Erythroblast (primary cell): ENCODE measurements around the gene DDIAS.

Experiments
- DNase-seq, 2 experiments: peaks; one replicate each; lab custom pipeline; 2025; lab: John Stamatoyannopoulos, UW
- GATA1 ChIP-seq: IDR thresholded peaks from 2 replicates; pipeline ENCODE4 v1.6.1; 2011; ENCODE audit warnings: low read depth, mild to moderate bottlenecking, control low read depth, low read length, moderate library complexity
- POLR2A ChIP-seq: IDR thresholded peaks from 2 replicates; pipeline ENCODE4 v1.6.1; 2011; ENCODE audit warnings: mild to moderate bottlenecking, low read length

DDIAS gene

DNA sequence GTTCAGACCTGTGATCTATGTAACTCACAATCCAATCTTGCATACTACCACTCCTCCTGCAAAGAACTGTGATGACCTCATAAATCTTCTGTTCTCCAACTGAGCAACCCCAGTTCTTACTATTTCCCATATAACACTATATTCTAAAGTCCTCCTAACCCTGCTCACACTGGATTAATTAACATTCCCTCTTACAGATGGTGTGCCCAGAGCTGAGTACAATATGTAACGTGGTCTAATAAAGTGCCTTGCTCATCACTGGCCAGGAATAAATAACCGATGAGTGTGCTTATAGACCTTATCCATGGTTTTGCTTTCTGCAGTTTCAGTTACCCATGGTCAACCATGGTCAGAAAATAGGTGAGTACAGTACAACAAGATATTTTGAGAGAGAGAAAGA lies 29.9 kb upstream of the DDIAS start:
- DNase-seq = no peak

DNA sequence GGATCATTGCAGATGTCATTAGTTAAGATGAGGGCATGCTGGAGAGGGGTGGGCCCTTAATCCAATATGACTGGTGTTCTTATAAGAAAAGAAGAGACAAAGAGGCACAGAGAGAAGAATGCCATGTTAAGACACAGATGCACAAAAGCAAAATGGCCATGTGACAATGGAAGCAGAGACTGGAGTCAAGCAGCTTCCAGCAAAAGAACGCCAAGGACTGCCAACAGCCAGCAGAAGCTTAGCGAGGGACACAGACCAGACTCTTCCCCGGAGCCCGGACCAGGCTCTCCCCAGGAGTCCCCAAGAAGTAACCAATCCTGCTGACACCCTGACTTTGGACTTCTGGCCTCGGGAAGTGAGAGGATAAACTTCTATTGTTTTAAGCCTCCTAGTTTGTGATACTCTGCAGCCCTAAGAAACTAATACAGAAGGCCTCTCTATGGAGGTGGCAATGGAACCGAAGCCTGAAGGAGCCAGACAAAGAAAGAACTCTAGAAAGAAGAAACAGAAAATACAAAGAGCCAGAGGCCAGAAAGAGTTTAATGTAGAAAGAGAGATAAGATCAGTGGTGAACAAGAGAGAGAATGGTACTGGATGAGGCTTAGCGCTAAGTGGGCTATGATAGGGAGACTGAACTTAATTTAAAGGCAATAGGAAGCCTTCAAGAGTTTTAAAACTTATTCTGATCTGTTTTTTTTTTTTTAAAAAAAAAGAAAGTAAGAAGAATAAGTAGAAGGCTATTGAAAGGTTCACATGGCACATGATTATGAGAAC lies 29.0 kb upstream of the DDIAS start:
- no peak for DNase-seq
- TF ChIP-seq POLR2A = no peak
- TF ChIP-seq GATA1 = no peak

More for the DNA sequence above, 29.9 kb upstream of the DDIAS start:
- TF ChIP-seq POLR2A (no peak), GATA1 (no peak)

DNA sequence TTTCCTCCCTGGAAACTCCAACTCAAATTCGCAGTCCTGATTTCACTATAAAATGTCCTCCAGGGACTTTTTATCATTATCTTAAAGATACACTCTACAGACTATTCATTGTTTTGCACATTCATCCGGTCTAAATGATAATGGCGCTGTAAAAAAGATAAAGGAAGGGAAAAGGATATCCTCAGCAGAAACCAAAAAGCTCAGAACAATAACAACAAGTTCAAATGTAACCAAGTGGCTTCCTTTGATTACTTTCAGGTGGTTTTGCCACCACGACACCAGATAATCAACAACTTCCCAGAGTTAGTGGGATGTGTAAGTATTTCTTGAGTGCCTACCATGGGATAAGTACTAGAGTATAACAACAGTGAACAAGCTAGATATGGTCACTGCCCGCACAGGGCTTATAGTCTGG lies 27.6 kb upstream of the DDIAS start:
- no peak for DNase-seq
- TF ChIP-seq GATA1 (no peak), POLR2A (no peak)

DNA sequence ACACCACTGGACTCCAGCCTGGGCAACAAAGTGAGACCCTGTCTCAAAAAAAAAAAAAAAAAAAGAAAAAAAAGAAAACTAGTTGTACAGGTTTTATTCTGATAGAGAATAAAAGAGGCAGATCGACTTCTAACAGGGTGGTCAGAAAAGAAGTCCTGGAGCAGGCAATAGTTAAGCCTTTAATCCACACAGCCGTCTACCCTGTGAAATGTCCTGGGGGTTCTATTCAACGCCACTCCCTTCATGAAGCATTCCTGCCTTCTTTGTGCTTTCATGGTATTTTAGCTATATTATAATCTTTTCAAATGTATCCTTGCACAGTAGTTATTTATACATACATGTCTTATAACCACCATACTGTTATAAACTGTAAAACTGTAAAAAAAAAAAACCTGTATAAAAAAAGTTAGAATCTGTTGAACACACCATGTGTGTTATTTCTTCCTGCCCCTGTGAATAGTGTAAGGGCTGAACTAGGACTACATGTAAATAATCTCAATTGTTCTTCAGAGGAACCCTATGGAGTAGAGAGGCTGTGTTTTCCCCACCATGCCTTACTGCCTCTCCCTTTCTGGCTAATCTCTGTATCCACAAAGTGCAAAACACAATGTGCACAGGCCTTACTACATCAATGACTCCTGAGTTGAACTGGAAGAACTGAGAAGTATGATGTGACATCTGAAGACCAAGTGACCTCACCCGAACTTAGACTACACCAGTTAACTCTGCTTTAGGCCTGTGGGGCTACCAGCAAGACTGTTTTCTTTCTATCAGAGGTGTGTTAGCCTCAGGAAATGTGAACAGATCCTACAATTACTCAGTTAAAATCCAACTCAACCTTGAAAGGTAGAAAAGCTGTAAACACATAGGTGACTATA lies 26.7 kb upstream of the DDIAS start:
- DNase-seq = no peak
- TF ChIP-seq GATA1 (no peak), POLR2A (no peak)

DNA sequence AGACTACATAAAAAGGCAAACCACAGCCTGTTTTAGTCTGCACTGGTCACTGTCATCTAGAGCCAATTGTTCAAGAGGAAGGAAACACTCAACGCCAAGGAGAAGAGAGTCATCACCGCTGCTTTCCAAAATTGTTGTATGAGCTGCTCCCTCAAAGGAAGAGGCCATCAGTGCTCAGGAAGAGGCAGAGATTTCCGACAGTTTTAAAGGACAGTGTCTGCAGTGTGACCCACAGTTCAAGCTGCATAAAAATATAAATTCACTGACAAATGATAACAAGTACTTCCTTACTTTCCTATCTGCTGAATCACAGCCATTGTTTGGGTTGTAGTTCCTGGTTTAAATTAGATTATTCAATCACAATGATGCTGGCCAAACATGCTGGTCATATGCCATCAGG lies 17.7 kb upstream of the DDIAS start:
- DNase-seq = no peak
- TF ChIP-seq POLR2A = no peak
- TF ChIP-seq GATA1 = no peak

DNA sequence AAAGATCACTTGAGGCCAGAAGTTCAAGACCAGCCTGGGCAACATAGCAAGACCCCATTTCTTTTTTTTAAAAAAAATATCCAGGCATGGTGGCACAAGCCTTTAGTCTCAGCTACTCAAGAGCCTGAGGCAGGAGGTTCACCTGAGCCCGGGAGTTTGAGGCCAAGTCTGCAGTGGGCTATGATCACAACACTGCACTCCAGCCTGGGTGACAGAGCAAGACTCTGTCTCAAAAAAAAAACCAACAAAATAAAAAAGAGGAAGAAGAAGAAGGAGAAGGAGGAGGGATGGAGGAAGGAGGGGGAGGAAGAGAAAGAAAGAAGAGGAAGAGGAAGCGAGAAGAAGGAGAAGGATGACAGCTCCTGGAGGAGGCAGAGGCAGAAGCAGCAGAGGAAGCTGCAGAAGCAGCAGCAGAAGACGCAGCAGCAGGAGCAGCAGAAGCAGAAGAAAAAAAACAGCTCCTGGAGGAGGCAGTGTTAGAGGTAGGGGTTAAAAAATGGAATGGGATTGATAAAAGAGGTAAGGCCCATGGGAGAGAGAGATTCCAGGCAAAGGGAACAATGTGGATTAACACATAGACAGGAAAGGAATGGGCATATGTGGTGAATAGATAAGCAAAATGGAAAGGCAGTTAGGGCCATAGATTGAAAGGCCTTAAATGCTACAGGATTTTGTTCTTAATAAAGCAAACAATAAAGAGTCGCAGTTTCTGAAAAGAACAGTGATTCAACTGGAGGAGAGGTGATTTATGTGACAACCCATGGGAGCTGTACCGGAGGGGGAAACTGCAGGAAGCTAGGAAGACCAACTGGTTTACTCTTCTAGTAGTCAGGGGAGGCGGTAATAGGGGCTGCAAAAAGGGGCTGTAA lies 12.2 kb upstream of the DDIAS start:
- no peak for DNase-seq
- TF ChIP-seq GATA1 (no peak), POLR2A (no peak)

DNA sequence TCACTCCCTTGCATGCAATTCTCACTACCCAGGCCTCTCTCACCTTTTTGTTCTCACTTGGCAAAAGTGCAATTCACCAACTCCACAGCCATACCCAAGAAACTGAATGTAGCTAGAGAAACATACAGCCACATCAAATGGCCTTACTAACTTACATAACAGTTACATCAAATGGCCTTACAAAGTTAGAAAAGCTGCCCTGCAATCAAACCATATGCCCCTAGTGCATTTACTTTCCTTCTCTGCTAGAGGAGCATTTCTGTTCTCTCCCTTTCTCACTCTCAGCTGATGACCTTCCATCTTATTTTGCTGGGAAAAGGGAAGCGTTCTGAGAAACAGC lies 11.6 kb upstream of the DDIAS start:
- no peak for DNase-seq
- TF ChIP-seq POLR2A (no peak), GATA1 (no peak)

DNA sequence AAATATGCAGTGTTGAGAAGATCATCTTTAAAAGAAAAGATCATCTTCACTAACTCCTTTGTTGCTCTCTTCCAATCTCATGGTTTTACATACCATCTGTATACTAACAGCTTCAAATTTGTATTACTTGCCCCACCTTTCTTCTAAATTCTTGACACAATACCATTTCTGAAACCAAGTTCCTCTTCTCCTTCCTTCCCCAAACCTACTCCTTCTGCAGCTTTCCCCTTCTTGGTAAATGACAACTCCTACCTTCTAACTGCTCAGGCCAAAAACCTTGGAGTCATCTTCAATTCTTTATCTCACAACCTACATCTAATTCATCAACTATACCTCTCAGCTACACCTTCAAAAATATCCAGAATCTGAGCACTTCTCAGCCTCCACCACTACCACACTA lies 10.6 kb upstream of the DDIAS start:
- no peak for DNase-seq
- TF ChIP-seq GATA1 = no peak
- TF ChIP-seq POLR2A = no peak

DNA sequence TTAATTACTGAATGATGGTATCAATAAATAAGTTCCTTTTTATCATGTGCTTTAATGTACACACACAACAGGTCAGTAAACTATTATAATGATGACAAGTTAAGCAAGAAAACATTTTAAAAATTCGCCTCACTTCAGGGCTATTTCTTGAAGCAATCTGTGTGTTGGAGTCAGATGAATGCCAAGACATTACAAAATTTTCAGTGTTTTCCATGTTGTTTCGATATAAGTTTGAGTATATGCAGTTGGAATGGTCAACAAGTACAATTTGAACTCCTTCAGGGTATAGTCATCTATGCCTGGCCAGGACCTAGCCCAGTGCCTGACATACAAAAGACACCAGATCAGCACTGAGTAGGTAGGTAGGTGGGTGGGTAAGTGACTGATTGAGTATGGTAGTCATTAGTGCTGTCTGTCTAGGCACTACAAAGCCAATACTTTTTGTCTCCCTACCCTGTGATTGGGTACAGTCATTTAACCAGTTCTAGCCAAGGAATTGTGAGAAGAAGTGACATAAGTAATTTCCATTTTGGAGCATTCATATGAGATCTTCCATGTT lies 8.8 kb upstream of the DDIAS start:
- TF ChIP-seq GATA1 (no peak), POLR2A (no peak)
- no peak for DNase-seq

DNA sequence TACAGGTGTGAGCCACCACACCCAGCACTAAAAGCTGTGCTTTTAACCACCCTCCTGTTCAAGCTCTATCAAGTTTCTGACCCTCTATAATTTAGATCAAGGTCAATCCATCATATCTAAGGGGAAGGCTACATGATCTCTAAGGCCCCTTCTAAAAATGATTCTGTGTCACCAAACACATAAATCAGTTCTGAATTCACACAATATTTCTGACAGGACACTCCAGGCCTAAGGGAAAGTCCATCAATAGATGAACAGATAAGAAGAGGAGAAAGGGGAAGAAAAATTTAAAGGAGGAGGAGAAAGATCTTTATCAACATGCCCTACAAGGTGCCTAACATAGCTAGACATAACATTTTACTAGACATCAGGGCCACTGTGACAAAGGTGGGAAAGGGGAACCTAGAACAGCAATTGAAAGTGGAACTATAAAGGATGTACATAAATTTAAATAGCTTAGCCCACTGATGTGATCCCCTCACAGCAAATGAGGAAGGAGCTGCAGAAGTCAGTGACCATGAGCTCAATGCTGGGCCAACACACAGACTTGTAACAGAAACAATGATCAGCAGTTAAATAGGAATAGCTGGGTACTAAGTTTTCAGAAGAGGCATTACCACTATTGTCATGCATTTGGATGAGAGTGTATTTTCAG lies 6.0 kb upstream of the DDIAS start:
- no peak for TF ChIP-seq GATA1
- no peak for TF ChIP-seq POLR2A
- DNase-seq = no peak

DNA sequence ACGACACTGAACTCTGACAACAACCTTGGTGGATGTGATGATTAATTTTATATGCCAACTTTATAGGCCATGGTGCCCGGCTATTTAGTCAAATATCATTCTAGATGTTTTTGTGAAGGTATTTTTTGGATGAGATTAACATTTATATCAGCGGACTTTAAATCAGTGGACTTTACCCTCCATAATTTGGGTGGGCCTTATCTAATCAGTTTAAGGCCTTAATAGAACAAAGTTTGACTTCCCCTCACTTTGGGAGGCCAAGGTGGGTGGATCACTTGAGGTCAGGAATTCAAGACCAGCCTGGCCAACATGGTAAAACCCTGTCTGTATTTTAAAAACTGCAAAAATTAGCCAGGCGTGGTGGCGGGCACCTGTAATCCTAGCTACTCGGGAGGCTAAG lies 5.4 kb upstream of the DDIAS start:
- no peak for DNase-seq
- no peak for TF ChIP-seq GATA1
- TF ChIP-seq POLR2A = no peak

DNA sequence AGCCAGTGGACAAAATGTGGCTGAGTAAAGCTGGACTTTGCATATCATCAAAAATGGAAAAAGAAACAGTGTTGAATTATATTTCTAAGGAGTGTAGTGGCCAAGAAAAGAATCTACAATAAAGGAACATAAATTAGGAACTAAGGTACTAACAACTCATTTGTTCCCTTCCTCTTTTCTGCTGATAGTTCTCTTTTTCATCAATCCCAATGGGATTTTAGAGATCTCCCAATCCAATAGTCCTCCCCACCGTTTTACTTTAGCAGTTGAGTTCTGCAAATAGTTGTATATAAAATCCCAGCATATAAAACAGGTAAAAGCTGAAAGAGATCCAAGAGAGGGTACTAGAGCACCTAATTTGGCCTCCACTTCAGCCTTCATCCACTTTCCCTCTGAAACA lies 3.3 kb upstream of the DDIAS start:
- DNase-seq = no peak
- no peak for TF ChIP-seq GATA1
- TF ChIP-seq POLR2A = no peak

DNA sequence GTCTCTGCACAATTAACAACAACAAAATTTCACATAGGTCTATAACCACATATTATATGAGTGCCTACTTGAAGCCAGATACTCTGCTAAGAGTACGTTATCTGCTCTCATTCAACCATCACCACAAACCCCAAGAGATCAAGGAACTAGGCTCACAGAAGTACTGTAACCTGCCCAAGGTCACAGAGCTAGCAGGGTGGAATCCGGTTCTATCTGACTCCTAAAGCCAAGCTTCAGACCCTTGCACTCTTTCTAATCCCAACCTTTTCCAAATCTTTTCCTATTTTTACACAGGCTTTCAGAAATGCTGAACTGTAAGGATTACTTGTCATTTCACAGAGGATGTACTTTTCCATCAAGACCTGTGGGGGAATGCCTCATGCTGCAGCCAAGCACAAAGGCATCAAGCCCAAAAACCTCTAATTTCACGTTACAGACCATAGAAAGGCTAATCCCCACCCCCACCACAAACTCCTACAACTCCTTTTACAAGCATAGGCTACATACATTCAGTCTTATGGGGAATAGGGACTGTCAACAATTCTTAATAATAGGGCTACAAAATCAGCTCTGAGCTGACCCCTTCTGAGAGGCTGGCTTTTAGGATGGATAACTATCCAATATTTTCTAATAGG lies 2.2 kb upstream of the DDIAS start:
- DNase-seq = peak; percentile 37 to 43
- TF ChIP-seq POLR2A (no peak), GATA1 (no peak)
